GM19468 (cell line): ENCODE measurements around the gene TMEM9B.

Source experiments
- ATAC-seq: cut with Tn5 transposase; IDR thresholded peaks from one replicate; pipeline ENCODE4 v1.9.1; 2021; ENCODE audit warnings: mild to moderate bottlenecking, moderate library complexity, moderate number of reproducible peaks; ENCODE audit not compliant: unreplicated experiment; ENCODE audit errors: extremely low read depth

TMEM9B gene

GRCh38 chr11:8932564-8933180, 31.6 kb downstream of the TMEM9B start, which contains the start of gene C11orf16:
TSS of gene C11orf16 (minus strand) at chr11:8932947. CDS start at chr11:8932308, 639 bp downstream.
- ATAC-seq = no peak

GRCh38 chr11:8930456-8931175, 33.6 kb downstream of the TMEM9B start:
- ATAC-seq = no peak

GRCh38 chr11:8928981-8929615, 35.1 kb downstream of the TMEM9B start:
- no peak for ATAC-seq

- no peak for ATAC-seq
These were observed 36.0 kb downstream of the TMEM9B start for GRCh38 chr11:8928205-8928604.

- no peak for ATAC-seq
These were observed 37.0 kb downstream of the TMEM9B start for GRCh38 chr11:8927233-8927632.

GRCh38 chr11:8926236-8926635, 38.0 kb downstream of the TMEM9B start:
- no peak for ATAC-seq

- ATAC-seq = no peak
These were observed 38.5 kb downstream of the TMEM9B start for GRCh38 chr11:8925711-8926110.

- no peak for ATAC-seq
These were observed 41.6 kb downstream of the TMEM9B start for GRCh38 chr11:8922691-8923090.

- no peak for ATAC-seq
These were observed 47.0 kb downstream of the TMEM9B start for GRCh38 chr11:8917157-8917825.

GRCh38 chr11:8914661-8915018, 49.6 kb downstream of the TMEM9B start:
- ATAC-seq = no peak

GRCh38 chr11:8913961-8914660, 50.1 kb downstream of the TMEM9B start:
- no peak for ATAC-seq

GRCh38 chr11:8911029-8911823, 53.0 kb downstream of the TMEM9B start, which contains the start of gene AKIP1:
TSS of gene AKIP1 (plus strand) at chr11:8911189. CDS start at chr11:8911450, 261 bp downstream.
- ATAC-seq = peak; percentile 70

- no peak for ATAC-seq
These were observed 53.6 kb downstream of the TMEM9B start for GRCh38 chr11:8910649-8911026.

- ATAC-seq = no peak
These were observed 56.1 kb downstream of the TMEM9B start for GRCh38 chr11:8908099-8908498.

GRCh38 chr11:8907116-8907515, 57.1 kb downstream of the TMEM9B start:
- no peak for ATAC-seq

GRCh38 chr11:8905528-8906165, 58.6 kb downstream of the TMEM9B start:
- ATAC-seq = no peak

- no peak for ATAC-seq
These were observed 65.0 kb downstream of the TMEM9B start for GRCh38 chr11:8899119-8899753.
